NOMO-1 (cell line): ENCODE measurements around the gene CEP78.
"Not testable (repeated sequence)": the region's sequence is repeated elsewhere in the genome, so short reads cannot be mapped to it uniquely, and the experiment has no call there.

Experiments used
- DNase-seq, 2 experiments: peaks; one replicate each; lab custom pipeline; 2025; ENCODE audit not compliant: unreplicated experiment in 2 of 2; lab: John Stamatoyannopoulos, UW

CEP78 gene

DNA sequence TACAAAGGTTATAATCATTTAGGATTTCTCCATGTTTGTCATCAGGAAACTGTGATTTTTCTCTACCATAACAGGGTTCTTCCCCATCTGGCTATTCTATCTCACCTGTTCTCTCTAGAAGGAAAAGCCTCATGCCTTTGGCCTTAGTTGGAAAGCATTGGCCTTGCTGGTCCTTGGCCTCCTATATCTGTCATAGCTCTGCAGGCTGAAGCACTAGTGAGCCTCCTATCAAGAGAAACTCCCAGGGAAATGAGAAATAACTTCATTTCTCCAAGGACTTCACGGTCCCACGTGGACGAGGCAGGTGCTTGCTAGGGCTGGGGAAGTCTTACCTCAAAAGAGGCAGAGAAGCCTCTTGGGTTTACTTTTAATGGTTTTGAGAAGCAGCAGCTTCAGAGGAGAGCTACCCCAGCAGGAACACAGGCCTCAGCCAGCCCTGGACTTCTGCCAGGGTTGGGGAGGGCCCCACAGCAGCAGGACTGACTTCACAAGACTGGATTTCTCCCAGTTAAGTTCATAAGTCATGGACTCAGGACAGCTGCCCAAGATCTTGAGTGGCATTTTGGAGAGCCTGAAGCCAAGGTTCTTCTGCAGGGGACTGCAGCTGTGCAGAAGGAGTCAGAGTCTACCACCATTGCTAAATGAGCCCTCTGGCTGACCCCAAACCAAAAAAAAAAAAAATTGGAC is 45.2 kb downstream of the CEP78 start:
- no peak for DNase-seq

DNA sequence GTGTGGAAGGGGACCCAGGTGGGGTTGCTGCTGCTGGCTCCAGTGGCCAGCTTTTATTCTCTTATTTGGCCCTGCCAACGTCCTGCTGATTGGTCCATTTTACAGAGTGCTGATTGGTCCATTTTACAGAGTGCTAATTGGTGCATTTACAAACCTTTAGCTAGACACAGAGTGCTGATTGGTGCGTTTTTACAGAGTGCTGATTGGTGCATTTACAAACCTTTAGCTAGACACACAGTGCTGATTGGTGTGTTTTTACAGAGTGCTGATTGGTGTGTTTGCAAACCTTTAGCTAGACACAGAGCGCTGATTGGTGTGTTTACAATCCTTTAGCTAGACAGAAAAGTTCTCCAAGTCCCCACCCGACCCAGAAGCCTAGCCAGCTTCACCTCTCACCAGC is 48.3 kb downstream of the CEP78 start:
- DNase-seq, result not testable (repeated sequence)

DNA sequence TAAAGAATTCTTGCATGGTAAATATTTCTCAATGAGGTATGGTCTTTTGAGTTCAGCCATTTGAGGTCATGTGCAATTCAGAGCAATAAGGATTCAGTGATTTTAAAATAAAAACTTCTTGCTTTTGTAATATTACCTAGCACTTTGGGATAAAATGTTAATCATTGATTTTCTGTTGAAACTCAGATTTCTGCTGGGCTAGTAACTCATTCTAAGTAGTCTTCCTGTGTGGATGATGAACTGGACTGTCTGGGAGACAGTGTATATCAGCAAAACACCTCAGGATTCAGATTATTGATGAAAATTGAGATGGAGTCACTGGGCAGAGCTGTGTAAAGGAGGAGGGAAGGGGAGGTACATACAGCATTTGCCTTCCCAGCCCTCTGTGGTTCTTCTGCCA is 50.2 kb downstream of the CEP78 start:
- no peak for DNase-seq

DNA sequence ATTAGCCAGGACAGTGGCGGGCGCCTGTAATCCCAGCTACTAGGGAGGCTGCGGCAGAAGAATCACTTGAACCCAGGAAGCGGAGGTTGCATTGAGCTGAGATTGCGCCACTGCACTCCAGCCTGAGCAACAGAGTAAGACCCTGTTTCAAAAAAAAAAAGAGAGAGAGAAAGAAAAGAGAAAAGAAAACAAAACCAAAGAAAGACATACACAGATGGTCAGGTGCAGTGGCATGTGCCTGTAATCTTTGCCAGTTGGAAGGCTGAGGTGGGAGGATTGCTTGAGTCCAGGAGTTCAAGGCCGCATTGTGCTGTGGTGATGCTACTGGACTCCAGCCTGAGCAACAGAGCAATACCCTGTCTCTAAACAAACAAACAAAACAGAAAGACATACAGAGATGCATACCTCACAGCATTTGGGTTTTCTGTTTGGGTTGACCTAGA is 51.1 kb downstream of the CEP78 start:
- DNase-seq, result no peak

DNA sequence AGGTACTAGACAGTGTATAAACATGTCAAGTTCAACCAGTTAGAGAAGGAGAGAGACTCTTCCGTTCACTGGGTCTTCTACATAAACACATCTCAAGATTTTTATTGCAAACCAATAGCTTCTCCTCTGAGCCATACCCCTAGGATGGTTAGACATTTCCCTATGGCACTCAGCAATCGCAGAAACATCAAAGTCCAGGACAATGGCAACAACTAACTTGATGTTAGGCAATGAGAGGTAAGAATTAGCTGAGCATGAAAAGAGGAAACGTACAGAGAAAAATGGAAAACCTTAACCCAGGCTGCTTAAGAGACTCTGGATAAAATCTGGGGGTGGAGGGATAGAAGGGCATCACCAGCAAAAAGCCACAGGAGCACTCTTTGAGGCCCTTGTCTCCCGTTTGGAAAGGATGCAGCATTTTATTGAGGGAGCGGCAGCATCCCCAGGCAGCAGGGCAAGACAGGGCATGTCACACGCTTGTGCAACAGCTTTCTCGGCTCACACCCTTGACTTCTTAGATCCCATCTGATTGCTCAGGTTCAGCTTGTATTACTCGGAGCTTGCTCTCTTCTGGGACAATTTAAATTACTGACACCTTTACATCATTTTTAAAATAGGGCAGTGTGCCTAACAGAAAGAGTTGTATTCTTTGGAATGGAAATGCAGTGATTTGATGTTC is 52.5 kb downstream of the CEP78 start:
- DNase-seq, result no peak

DNA sequence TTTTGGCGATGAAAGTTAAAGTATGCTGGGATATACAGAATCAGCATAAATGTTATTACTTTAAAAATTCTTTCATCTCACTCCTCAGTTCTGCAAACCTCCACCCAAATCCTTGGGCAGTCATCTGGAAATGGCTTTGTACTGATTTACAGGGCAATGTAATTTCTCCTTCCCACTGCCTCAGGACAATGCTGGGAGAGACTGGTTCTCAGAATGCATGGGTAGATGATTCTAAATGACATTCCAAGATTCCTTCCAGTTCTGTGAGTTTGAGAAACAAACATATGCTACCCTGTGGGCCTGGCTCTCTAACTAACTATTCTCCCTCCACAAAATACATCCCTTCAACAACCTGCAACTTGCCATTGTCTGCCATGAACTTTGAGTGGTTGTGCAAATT is 53.6 kb downstream of the CEP78 start:
- no peak for DNase-seq

DNA sequence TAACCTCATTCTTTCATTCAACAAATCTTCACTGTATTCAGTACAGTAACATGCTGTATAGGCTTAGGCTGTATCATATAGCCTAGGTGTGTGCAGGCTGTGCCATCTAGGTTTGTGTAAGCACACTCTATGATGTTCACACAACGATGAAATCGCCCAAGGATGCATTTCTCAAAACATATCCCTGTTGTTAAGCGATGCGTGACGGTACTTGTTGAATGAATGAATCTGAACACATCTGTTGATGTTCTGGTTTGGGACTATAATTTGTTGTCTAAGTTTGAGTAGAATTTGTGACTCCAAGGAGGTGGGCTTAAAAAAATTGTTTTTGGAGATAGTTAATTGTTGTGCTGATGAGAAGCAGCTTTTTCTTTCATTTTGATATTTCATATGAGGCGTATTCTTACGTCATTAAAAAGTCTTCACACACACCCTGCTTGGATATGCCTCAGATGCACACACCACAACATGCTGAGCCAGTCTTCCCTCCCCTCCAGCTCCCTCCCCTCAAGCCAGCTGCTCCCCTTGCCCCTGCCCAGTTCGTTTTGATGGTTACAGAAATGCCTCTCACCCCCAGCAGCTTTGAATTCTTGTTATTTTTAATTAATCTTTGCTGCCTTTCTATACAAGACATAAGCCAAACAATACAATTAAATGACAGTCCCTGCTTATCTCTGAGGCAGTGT is 55.5 kb downstream of the CEP78 start:
- no peak for DNase-seq

DNA sequence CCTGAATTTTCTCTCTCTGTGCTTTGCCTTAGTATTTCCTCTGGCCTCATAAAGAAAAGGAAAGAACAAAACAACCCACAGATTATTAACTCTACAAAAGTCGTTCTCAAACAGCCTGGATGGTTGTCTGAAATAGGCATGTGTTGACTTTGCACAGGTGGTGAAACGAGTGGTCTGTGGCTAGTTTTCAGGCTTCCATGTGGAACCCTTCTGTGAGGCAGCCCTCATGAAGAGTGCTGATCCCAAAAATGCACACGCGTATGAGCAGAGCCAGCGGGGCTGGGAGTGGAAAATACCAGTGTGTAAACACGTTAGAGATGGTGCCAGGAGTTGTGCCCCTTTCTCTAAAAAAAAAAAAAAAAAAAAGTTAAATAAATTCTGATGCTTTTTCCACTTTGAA is 56.2 kb downstream of the CEP78 start:
- no peak for DNase-seq

DNA sequence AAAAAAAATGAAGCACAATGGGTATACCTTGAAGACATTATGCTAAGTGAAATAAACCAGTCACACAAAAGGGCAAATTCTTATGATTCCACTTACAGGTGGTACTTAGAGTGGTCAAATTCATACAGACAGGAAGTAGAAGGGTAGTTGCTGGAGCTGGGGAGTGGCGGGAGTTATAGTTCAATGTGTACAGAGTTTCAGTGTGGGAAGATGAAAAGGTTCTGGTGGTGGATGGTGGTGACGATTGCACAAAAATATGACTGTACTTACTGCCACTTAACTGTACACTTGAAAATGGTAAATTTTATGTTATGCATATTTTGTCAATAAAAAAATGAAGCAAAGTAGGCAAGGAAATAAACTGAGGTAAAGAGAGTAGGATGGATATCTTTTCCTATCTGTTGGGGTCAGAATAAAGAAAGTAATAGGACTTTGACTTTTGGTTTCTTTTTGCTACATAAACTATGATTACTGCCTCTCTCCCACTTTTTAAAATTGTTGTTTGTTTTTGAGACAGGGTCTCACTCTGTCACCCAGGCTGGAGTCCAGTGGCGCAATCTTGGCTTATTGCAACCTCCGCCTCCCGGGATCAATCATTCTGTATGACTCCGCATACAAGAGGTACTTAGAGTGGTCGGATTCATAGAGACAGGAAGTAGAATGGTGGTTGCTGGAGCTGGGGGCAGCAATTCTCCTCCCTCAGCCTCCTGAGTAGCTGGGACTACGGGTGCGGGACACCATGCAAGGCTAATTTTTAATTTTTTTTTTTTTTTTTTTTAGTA is 57.0 kb downstream of the CEP78 start:
- DNase-seq, result no peak

DNA sequence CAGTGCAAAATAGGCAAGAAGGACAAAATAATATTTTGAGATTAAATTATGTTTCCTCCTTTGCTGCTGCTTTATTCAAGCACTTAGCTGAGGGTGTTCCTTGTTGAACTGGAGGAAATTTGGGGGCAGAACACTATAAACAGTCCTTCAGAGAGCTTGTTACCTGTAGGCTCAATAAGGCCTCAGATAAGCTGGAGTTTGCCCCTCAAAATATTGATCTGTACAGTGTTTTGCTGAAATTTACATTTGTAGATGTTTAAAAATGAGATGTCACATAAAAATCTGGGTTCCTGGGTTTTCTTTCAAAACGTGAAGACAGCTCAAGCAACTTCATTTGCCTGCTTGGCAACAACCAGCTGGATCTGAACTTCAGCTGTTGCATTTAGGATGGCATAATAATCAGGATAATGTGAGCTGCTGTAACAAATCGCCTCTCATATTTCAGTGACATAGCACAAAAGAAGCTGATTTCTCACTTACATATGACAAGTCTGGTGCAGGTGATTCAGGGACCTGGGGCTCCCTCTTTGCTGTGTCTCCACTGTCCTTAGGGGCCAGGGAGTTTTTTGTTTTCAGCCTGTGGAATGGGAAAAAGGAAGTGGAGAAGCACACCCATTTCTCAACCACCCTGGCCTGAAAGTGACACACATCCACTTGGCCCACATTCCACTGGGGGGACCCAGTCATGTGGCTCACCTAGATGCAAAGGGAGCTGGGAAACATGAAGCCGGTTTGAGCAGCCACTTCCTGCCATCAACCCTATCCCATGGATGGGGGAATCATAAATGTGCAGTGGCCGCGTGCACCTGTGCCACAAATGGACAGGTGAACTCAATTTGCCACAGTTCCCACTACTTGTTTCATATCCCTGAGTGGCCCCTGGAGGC is 58.7 kb downstream of the CEP78 start:
- DNase-seq, result no peak

DNA sequence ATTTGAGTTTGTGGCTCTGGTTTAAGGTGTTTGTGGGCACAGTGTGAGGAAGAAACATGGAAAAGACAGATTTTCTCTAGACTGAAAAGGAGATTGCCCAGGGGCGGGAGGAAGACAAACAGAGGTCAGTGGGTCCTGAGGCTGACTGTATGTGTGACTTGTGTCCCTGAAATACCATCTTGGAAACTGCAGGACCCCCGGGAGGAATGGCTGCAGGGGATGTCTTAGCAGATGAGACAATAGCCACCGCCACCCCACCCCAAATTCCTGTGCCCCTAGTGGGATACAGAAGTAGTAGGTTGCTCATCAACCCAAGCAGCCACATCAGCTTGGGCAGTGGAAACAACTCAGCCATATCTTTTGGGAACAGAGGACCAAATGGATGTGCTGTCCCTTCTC is 59.3 kb downstream of the CEP78 start:
- no peak for DNase-seq

DNA sequence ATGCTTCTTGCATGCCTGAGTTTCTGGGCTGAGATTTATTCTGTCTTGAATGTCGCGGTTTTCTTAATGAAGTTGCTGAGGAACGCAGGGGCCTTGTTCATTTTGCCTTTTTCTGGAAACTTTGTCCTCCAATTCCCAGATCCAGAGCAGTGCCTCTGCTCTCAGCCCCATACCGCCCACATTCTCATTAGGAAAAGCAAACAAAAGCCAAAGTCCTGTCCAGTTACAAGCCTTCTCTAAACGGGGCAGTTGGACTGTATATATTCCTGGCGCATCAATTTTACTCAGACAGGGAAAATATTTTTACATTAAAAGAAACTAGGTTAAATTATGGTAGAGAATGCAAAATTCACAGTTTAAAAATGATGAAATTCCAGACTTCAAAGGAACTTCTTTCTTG is 59.9 kb downstream of the CEP78 start:
- no peak for DNase-seq

DNA sequence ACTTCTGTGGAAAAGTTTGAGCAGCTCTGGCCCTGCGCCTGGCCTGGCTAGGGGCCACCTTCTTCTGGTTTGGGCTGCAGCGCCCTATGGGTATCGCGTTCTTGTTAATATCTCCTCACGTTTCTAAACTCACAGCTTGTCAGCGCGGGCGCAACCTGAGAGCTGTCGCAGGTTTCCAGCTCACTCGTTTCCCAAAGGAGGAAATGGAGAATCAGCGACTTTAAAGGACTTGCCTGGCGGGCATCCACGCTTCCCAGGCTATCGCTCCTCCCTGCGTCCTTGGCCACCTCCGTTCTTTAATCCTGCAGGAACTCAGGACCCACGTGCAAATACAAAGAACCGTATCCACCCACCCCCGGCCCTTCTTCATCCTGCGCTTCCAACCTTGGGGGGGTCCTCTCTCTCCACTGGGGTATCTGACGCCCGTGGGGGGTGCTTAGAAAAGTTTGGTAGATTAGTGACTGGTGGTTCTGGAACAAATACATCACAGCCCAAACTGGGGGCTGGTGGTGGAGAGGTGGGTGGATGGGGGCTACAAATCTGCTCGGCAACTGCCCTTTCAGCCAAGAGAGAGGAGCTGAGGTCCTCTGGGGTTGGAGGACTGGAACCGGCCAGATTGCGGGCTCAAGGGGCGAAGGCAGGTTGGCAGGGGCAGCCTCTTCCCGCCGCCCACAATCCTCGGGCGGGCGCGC is 60.5 kb downstream of the CEP78 start:
- no peak for DNase-seq

DNA sequence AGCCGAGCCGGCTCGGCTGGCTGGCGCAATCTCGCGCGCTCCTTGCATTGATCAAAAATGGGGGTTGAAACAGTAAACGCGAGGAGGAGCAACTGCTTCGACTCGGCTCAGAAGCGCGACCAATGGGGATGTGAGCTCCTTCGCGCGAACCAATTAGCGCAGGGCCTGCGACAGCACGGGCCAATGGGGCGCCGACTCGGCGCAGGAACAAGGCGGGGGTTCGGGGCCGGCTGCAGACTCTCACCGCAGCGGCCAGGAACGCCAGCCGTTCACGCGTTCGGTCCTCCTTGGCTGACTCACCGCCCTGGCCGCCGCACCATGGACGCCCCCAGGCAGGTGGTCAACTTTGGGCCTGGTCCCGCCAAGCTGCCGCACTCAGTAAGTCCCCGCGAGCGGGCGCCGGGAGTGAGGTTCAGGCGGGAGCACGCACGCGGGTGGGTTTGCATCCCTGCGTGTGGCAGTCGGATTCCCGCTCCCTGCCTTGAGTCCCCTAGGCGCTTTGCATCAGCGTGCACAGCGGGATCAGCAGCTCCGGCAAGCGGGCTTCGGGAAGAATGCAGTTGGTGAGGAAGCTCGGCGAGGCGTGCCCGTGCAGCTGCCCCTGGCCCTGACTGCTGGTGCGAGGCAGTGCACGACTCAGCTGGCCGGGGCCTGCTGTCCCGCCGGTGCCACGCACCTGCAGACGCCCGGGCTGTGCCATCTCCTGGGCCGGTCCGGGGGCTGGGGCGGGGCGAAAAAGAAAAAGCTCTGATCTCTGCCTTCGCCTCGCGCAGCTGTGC is 61.2 kb downstream of the CEP78 start, which contains the start of gene PSAT1:
PSAT1 (plus strand) TSS at position 233 of the 779 bp plus-strand sequence; CDS start at position 319, 86 bp downstream.
- DNase-seq, result peak; percentile 72 to 79

DNA sequence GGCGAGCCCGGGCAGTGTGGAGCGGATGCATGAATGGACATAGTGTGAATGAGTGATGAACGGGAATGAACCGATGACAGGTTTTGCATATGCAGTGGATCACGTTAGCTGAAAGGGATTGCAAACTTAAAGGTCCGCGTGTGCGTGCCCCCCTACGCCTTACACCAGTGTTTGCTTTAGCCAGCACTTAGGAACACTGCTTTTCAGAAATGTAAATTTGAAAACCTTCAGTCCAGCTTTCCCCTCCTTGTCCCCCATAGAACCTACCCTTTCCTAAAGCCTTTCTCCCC is 61.7 kb downstream of the CEP78 start:
- no peak for DNase-seq

DNA sequence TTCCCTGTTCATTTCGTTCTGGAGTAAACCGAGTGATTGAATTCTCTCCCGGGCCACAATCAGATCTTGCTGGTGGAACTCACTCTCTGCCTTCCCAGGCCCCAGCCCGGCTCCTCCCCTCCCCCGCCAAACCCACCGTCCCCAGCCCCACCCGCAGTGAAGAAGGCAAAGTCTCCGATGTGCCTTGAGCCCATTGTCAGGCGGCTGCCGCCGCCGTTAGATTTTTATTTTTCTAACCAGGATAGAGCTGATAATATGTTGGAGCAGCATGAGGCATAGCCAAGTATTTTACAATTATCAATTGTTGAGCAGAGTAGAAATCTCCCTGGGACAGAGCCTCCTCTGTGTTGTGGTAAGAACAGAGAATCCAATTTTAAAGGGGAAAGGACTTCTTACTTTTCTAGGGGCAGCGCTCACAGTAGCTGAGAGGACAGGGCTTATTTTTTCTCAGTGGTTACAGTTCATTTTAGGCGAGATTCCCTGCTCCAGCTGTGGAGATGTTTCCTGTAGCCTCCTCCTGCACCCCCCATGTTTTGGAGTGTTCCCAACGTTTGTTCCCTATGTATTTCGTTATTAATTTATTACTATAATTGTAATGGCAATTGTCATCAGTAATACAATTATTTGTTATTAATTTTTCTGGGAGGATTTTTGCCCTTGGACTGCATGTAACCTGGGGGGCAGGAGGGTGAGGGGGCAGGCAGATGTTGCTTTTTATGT is 62.3 kb downstream of the CEP78 start:
- DNase-seq, result no peak

DNA sequence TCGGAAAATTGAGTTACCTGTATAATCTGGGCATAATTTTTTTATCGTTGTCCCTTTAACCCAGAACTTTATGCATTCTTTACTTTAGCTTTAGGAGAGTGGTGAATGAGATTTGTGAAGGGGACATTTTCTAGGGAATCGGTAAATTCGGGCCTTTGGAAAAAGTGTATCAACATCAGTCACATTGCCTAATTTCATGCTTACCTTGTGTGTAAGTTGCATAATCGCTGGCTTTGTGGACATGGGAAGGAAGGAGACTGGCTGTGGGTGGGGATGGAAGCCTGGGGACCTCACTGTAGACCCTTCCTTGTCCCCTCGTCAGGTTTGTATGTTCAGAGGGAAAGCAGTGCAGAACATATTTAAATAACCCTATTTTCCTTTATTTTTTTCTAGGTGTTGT is 64.3 kb downstream of the CEP78 start:
- no peak for DNase-seq

DNA sequence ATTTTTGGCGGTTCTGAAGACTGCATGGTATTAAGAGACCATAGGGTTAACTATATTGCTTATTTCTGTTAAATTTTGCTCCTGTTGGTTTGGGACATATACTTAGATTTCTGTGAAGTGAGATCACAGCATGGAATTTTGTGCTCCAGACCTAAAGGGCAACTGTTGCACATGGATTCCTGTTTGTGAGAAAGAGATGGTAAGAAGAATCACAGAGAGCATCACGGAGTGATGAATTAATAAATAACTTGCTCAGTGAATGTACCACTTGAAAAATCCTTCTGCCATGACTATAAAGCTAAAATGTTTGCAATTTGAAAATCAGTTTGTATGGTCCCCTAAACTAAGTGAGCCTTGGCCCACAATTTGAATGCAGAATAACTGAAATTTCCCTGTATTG is 65.6 kb downstream of the CEP78 start:
- no peak for DNase-seq
